ENCODE measurements around the gene QRSL1.

QRSL1 gene

GRCh38 chr6:106612671-106613416 lies 16.5 kb upstream of the QRSL1 start:
- Histone ChIP-seq H3K4me1 (ENCODE audit: control insufficient read depth, low read depth, low read length) (peaks cover 2% of the 10 kb centered on the region), H3K27me3 (ENCODE audit: insufficient read depth, low read length, poor library complexity) (no peaks in the 10 kb centered on the region), H4K5ac (ENCODE audit: low read length) (no peak overlapping the region), H3K27ac (ENCODE audit: low read depth, low read length) (no peak overlapping the region), H3K4me2 (ENCODE audit: low read length) (no peak overlapping the region), H3K79me1 (ENCODE audit: low read length) (no peaks in the 10 kb centered on the region), H2BK15ac (replicated peaks; ENCODE audit: low read depth) (no peak overlapping the region), H3K4me3 (ENCODE audit: low read length) (no peak overlapping the region), H4K8ac (ENCODE audit: low read depth, low read length) (no peak overlapping the region), H3K9ac (ENCODE audit: low read length) (no peak overlapping the region), H3K79me2 (ENCODE audit: control insufficient read depth, insufficient read depth, low read length) (no peaks in the 10 kb centered on the region), H3K23ac (ENCODE audit: low read length) (no peak overlapping the region), H3K18ac (ENCODE audit: low read length) (no peak overlapping the region), H3K36me3 (ENCODE audit: control insufficient read depth, insufficient read depth, low read length) (no peaks in the 10 kb centered on the region), H2AK5ac (ENCODE audit: low read length) (no peak overlapping the region), H2BK120ac (ENCODE audit: low read depth, low read length) (no peak overlapping the region), H2BK5ac (ENCODE audit: low read length) (no peak overlapping the region), H3K56ac (ENCODE audit: low read length) (no peak overlapping the region), H3K4ac (ENCODE audit: low read depth, low read length) (no peak overlapping the region)
- no CpG with 5 or more reads among the region's 9 CpGs for WGBS (ENCODE audit: extremely low coverage, insufficient coverage, low lambda C conversion rate)
- DNase-seq, result no peak

GRCh38 chr6:106613590-106613989 lies 15.8 kb upstream of the QRSL1 start:
- no peaks in the 10 kb centered on the region for H3K27me3 ChIP-seq (ENCODE audit: insufficient read depth, low read length, poor library complexity)
- WGBS (ENCODE audit: extremely low coverage, insufficient coverage, low lambda C conversion rate), result no CpG with 5 or more reads among the region's 1 CpG
- H2AK5ac ChIP-seq (ENCODE audit: low read length), result no peak overlapping the region

GRCh38 chr6:106614166-106614565 lies 15.2 kb upstream of the QRSL1 start:
- no peak overlapping the region for H3K56ac ChIP-seq (ENCODE audit: low read length)
- no peak overlapping the region for H2BK120ac ChIP-seq (ENCODE audit: low read depth, low read length)
- WGBS (ENCODE audit: extremely low coverage, insufficient coverage, low lambda C conversion rate), result no CpG with 5 or more reads among the region's 1 CpG
- no peak overlapping the region for H3K18ac ChIP-seq (ENCODE audit: low read length)
- H3K79me2 ChIP-seq (ENCODE audit: control insufficient read depth, insufficient read depth, low read length), result no peaks in the 10 kb centered on the region
- DNase-seq, result no peak
- H3K36me3 ChIP-seq (ENCODE audit: control insufficient read depth, insufficient read depth, low read length), result peaks cover 1% of the 10 kb centered on the region
- no peak overlapping the region for H2BK5ac ChIP-seq (ENCODE audit: low read length)
- H3K79me1 ChIP-seq (ENCODE audit: low read length), result no peaks in the 10 kb centered on the region
- H2AK5ac ChIP-seq (ENCODE audit: low read length), result no peak overlapping the region
- H3K4ac ChIP-seq (ENCODE audit: low read depth, low read length), result no peak overlapping the region
- no peak overlapping the region for H3K4me2 ChIP-seq (ENCODE audit: low read length)
- no peak overlapping the region for H3K23ac ChIP-seq (ENCODE audit: low read length)
- no peak overlapping the region for H3K4me3 ChIP-seq (ENCODE audit: low read length)
- H3K4me1 ChIP-seq (ENCODE audit: control insufficient read depth, low read depth, low read length), result peaks cover 2% of the 10 kb centered on the region
- H3K27ac ChIP-seq (ENCODE audit: low read depth, low read length), result no peak overlapping the region
- no peak overlapping the region for H3K9ac ChIP-seq (ENCODE audit: low read length)
- no peak overlapping the region for H4K5ac ChIP-seq (ENCODE audit: low read length)
- H4K8ac ChIP-seq (ENCODE audit: low read depth, low read length), result no peak overlapping the region
- no peak overlapping the region for H2BK15ac ChIP-seq (replicated peaks; ENCODE audit: low read depth)
- no peaks in the 10 kb centered on the region for H3K27me3 ChIP-seq (ENCODE audit: insufficient read depth, low read length, poor library complexity)

More at GRCh38 chr6:106613590-106613989, 15.8 kb upstream of the QRSL1 start:
- Histone ChIP-seq H3K4me1 (ENCODE audit: control insufficient read depth, low read depth, low read length) (peaks cover 2% of the 10 kb centered on the region), H2BK5ac (ENCODE audit: low read length) (no peak overlapping the region), H3K23ac (ENCODE audit: low read length) (no peak overlapping the region), H3K27ac (ENCODE audit: low read depth, low read length) (no peak overlapping the region), H2BK15ac (replicated peaks; ENCODE audit: low read depth) (no peak overlapping the region), H2BK120ac (ENCODE audit: low read depth, low read length) (no peak overlapping the region), H3K4me2 (ENCODE audit: low read length) (no peak overlapping the region), H3K79me1 (ENCODE audit: low read length) (no peaks in the 10 kb centered on the region), H3K9ac (ENCODE audit: low read length) (no peak overlapping the region), H3K18ac (ENCODE audit: low read length) (no peak overlapping the region), H3K79me2 (ENCODE audit: control insufficient read depth, insufficient read depth, low read length) (no peaks in the 10 kb centered on the region), H3K4ac (ENCODE audit: low read depth, low read length) (no peak overlapping the region), H4K8ac (ENCODE audit: low read depth, low read length) (no peak overlapping the region), H3K4me3 (ENCODE audit: low read length) (no peak overlapping the region), H3K56ac (ENCODE audit: low read length) (no peak overlapping the region), H4K5ac (ENCODE audit: low read length) (no peak overlapping the region), H3K36me3 (ENCODE audit: control insufficient read depth, insufficient read depth, low read length) (peaks cover 1% of the 10 kb centered on the region)
- peak; percentile 29 for DNase-seq

GRCh38 chr6:106614592-106615257 lies 14.7 kb upstream of the QRSL1 start:
- H4K8ac ChIP-seq (ENCODE audit: low read depth, low read length), result no peak overlapping the region
- no CpG with 5 or more reads among the region's 3 CpGs for WGBS (ENCODE audit: extremely low coverage, insufficient coverage, low lambda C conversion rate)
- H3K4ac ChIP-seq (ENCODE audit: low read depth, low read length), result no peak overlapping the region
- H2BK120ac ChIP-seq (ENCODE audit: low read depth, low read length), result no peak overlapping the region
- no peak overlapping the region for H2BK15ac ChIP-seq (replicated peaks; ENCODE audit: low read depth)
- no peak overlapping the region for H3K56ac ChIP-seq (ENCODE audit: low read length)
- no peaks in the 10 kb centered on the region for H3K79me1 ChIP-seq (ENCODE audit: low read length)
- no peaks in the 10 kb centered on the region for H3K79me2 ChIP-seq (ENCODE audit: control insufficient read depth, insufficient read depth, low read length)
- no peak overlapping the region for H3K23ac ChIP-seq (ENCODE audit: low read length)
- no peak overlapping the region for H3K4me2 ChIP-seq (ENCODE audit: low read length)
- peaks cover 1% of the 10 kb centered on the region for H3K36me3 ChIP-seq (ENCODE audit: control insufficient read depth, insufficient read depth, low read length)
- no peak for DNase-seq
- no peak overlapping the region for H3K27ac ChIP-seq (ENCODE audit: low read depth, low read length)
- no peak overlapping the region for H3K4me3 ChIP-seq (ENCODE audit: low read length)
- no peak overlapping the region for H4K5ac ChIP-seq (ENCODE audit: low read length)
- H2AK5ac ChIP-seq (ENCODE audit: low read length), result no peak overlapping the region
- peaks cover 2% of the 10 kb centered on the region for H3K4me1 ChIP-seq (ENCODE audit: control insufficient read depth, low read depth, low read length)
- no peaks in the 10 kb centered on the region for H3K27me3 ChIP-seq (ENCODE audit: insufficient read depth, low read length, poor library complexity)
- no peak overlapping the region for H3K18ac ChIP-seq (ENCODE audit: low read length)
- no peak overlapping the region for H2BK5ac ChIP-seq (ENCODE audit: low read length)
- H3K9ac ChIP-seq (ENCODE audit: low read length), result no peak overlapping the region

- no peak overlapping the region for H3K9ac ChIP-seq (ENCODE audit: low read length)
- H3K4me3 ChIP-seq (ENCODE audit: low read length), result no peak overlapping the region
- DNase-seq, result no peak
- no peak overlapping the region for H2AK5ac ChIP-seq (ENCODE audit: low read length)
- H3K4me2 ChIP-seq (ENCODE audit: low read length), result no peak overlapping the region
- peaks cover 2% of the 10 kb centered on the region for H3K4me1 ChIP-seq (ENCODE audit: control insufficient read depth, low read depth, low read length)
- H3K79me1 ChIP-seq (ENCODE audit: low read length), result no peaks in the 10 kb centered on the region
- no peaks in the 10 kb centered on the region for H3K79me2 ChIP-seq (ENCODE audit: control insufficient read depth, insufficient read depth, low read length)
- no peak overlapping the region for H3K27ac ChIP-seq (ENCODE audit: low read depth, low read length)
- no peak overlapping the region for H3K4ac ChIP-seq (ENCODE audit: low read depth, low read length)
- peaks cover 1% of the 10 kb centered on the region for H3K36me3 ChIP-seq (ENCODE audit: control insufficient read depth, insufficient read depth, low read length)
- H4K5ac ChIP-seq (ENCODE audit: low read length), result no peak overlapping the region
- H3K56ac ChIP-seq (ENCODE audit: low read length), result no peak overlapping the region
- no peak overlapping the region for H3K18ac ChIP-seq (ENCODE audit: low read length)
- H3K23ac ChIP-seq (ENCODE audit: low read length), result no peak overlapping the region
- no peaks in the 10 kb centered on the region for H3K27me3 ChIP-seq (ENCODE audit: insufficient read depth, low read length, poor library complexity)
- no peak overlapping the region for H4K8ac ChIP-seq (ENCODE audit: low read depth, low read length)
- no peak overlapping the region for H2BK120ac ChIP-seq (ENCODE audit: low read depth, low read length)
- no peak overlapping the region for H2BK15ac ChIP-seq (replicated peaks; ENCODE audit: low read depth)
- no peak overlapping the region for H2BK5ac ChIP-seq (ENCODE audit: low read length)
These were observed 12.1 kb upstream of the QRSL1 start for GRCh38 chr6:106617302-106617701.
